GM13977 (cell line): Measurements from ENCODE around the gene ART4.

Experiments used
- DNase-seq: peaks from one replicate; pipeline ENCODE4 v3.0.0; 2012; ENCODE audit warnings: low spot score
- CTCF ChIP-seq: IDR thresholded peaks from 2 replicates; pipeline ENCODE4 v1.5.1; 2012; ENCODE audit warnings: mild to moderate bottlenecking, control low read depth; ENCODE audit not compliant: insufficient read depth; ENCODE audit errors: extremely low read depth, missing control alignments
- in situ Hi-C: fragments of 300-500 bp; cut with MboI; formaldehyde crosslinking; loops from one replicate; pipeline ENCODE4 v1.12.0; 2022; ENCODE audit warnings: low sequenced_read_pairs, low pct_unique_long_range_greater_than_20kb, mixed read lengths, inconsistent platforms; ENCODE audit not compliant: unreplicated experiment

The ART4 gene

GRCh38 chr12:14825256-14825655, 18.1 kb downstream of the ART4 start:
- in situ Hi-C loops: no loop called here
- no peak for TF ChIP-seq CTCF

GRCh38 chr12:14824012-14824634, 19.2 kb downstream of the ART4 start:
- in situ Hi-C loops: no loop called here
- TF ChIP-seq CTCF: no peak
- DNase-seq: no peak

More at GRCh38 chr12:14825256-14825655, 18.1 kb downstream of the ART4 start:
- no peak for DNase-seq

- in situ Hi-C loops: no loop called here
Measured at GRCh38 chr12:14814014-14814413, 29.3 kb downstream of the ART4 start, which contains the start of gene SMCO3. Gene SMCO3 (minus strand): TSS chr12:14814182. CDS start chr12:14806680, 7,502 bp downstream.

GRCh38 chr12:14811486-14811885, 31.8 kb downstream of the ART4 start:
- no peak for TF ChIP-seq CTCF
- no peak for DNase-seq
- in situ Hi-C loops: no loop called here

More at GRCh38 chr12:14814014-14814413, 29.3 kb downstream of the ART4 start, which contains the start of gene SMCO3:
- TF ChIP-seq CTCF: no peak
- no peak for DNase-seq

- no peak for TF ChIP-seq CTCF
- in situ Hi-C loops: no loop called here
- DNase-seq: no peak
Measured at GRCh38 chr12:14810953-14811483, 32.3 kb downstream of the ART4 start.

- no peak for TF ChIP-seq CTCF
- in situ Hi-C loops: no loop called here
- DNase-seq: no peak
Measured at GRCh38 chr12:14810167-14810952, 33.0 kb downstream of the ART4 start.
